ENCODE results near the gene FAM217A.

DNA sequence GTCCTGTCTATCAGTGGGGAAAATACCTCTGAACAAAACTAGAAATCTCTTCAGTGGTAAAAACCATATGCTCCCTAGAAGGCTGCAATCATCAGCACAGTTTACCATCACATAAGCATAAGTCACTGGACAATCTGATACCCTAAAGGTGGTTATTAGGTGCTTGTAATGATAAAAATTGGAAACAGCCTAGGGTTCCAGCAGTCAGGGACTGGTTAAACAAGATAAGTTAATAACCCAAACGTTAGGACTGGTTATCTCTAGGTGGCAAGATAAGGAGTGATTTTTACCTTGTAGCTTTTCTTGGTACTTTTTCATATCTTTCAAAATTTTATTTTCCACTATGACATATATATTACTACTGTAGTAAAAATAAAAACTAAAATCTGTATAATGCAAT, 45.4 kb upstream of the FAM217A start:
- TF ChIP-seq CREB1 (IDR thresholded peaks at IDR 0.05; ENCODE audit: low read depth): no peak
- no peak for TF ChIP-seq RAD21 (IDR thresholded peaks at IDR 0.05; ENCODE audit: low read depth)
- TF ChIP-seq TAF1 (IDR thresholded peaks at IDR 0.05; ENCODE audit: low read depth): no peak
- TF ChIP-seq YY1 (IDR thresholded peaks at IDR 0.05; ENCODE audit: low read depth): no peak

Data from Ishikawa (cell line).